Activated CD4-positive, alpha-beta T cell treated with anti-CD3 and anti-CD28 coated beads, Interleukin-2, amount 50 U/mL, for 24 hours (primary cell): ENCODE data around the gene PRDX5.
"Not testable (repeated sequence)": the region's sequence is repeated elsewhere in the genome, so short reads cannot be mapped to it uniquely, and the experiment has no call there.

Experiments used
- DNase-seq, 2 donors: peaks; one replicate each; pipeline ENCODE4 v3.0.0-alpha.2; 2020; ENCODE audit warnings: low read depth in 1 of 2, low spot score in 1 of 2

PRDX5 gene

DNA sequence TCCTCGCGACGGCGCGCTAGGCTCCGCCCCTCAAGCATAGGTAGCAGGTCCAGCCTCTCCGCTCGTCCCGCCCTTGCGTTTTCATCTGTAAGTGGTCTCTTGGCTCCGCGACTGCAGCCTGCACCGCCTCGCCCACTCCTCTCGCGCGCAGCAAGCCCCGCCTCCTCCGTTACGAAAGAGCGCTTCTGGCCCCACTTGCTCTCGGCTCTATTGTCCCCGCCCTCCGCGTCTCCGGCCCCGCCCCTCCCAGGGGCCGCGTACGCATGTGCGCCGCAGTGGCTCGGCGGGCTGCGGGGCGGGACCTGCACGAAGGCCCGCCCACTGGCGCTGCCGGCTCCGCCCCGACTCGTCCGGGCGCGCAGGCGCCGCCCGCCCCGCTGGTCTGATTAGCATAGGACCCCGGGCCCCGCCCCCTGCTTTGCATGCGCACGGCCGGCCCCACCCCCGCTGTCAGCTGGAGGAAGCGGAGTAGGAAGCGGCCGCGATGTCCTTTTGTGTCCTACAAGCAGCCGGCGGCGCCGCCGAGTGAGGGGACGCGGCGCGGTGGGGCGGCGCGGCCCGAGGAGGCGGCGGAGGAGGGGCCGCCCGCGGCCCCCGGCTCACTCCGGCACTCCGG lies 12.7 kb upstream of the PRDX5 start, which contains the start of gene ESRRA:
TSS of gene ESRRA (plus strand) at position 450 of the 616 bp plus-strand sequence. CDS start 1,656 bp downstream, outside the sequence.
- peak; percentile 98 to 99 for DNase-seq

DNA sequence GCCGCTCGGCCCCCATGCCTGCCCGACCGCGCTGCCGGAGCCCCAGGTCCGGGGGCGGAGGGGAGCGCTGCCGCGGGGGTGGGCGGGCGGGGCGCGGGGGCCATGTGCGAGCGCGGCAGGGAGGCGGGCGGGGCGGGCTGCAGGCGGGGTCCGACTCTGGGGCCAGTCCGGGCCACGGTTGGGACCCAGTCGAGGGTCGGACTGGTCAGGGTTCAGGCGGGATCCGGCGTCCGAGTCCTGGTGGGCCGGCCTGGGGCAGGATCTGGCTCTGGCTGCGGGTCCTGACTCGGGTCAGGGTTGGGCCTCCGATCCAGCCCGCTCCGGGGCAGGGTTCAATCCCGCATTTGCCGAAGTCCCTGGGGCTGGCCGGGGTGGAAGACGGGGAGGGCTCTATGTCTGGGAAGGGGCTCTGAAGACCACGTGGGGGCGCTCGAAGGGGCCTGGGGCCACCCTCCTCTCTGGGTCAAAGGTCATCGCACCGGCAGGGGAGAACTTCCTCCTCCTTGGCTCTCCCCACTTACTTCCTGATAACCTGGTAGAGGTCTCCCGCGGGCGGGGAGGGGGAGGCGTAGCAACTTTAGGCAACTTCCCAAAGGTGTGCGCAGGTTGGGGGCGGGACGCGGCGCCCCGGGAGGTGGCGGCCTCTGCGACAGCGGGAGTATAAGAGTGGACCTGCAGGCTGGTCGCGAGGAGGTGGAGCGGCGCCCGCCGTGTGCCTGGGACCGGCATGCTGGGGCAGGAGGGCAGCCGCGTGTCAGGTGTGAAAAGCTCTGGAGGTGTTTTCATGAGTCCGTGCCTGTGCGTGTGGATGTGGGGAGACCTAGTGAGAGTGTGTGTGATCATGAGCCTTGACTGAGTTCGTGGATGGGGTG lies 12.0 kb upstream of the PRDX5 start:
- peak; percentile 56 to 61 for DNase-seq

DNA sequence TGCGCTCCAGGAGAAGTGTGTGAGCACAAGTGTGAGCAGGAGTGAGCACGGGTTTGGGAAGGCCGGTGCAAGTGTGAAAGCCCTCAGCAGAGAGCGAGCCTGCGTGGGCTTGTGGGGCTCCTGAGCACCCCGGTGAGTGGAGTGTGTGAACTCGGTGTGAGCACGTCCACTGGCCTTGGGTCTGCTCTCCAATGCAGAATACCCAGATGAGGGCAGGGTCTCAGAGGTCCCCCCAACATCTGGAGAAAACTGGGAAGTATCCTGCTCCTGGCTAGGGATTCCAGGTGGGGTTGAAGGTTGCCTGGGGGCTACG lies 11.4 kb upstream of the PRDX5 start:
- no peak for DNase-seq

DNA sequence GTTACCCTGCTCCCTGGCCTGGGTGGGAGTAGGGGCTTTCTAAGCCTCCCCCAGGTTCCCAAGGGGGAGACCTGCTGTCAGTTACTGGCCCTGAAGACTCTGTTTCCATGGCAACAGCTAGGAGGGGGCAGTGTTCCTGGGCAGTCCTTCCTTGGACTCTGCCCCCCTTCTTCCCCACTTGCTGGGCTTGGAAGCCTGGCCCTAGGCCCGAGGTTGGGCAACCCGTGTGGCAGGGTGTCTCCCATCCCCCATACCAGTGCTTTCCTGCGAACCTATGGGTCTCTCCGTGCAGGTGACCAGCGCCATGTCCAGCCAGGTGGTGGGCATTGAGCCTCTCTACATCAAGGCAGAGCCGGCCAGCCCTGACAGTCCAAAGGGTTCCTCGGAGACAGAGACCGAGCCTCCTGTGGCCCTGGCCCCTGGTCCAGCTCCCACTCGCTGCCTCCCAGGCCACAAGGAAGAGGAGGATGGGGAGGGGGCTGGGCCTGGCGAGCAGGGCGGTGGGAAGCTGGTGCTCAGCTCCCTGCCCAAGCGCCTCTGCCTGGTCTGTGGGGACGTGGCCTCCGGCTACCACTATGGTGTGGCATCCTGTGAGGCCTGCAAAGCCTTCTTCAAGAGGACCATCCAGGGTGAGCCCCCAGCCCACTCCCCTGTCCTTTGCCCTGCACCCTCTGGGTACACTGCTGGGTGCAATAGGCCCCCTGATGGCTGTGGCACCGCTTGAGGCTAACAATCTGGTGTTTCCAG lies 10.9 kb upstream of the PRDX5 start:
- DNase-seq: no peak

DNA sequence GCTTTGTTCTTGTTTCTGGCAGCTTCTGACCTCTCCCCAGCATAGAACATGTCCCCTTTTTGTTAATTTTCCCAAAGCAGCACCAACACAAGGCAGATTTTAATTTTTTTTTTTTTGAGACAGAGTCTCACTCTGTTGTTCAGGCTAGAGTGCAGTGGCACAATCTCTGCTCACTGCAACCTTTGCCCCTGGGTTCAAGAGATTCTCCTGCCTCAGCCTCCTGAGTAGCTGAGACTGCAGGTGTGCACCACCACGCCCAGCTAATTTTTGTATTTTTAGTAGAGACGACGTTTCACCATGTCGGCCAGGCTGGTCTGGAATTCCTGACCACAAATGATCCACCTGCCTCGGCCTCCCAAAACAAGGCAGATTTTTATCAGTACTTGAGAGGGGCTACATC lies 10.1 kb upstream of the PRDX5 start:
- not testable (repeated sequence) for DNase-seq

DNA sequence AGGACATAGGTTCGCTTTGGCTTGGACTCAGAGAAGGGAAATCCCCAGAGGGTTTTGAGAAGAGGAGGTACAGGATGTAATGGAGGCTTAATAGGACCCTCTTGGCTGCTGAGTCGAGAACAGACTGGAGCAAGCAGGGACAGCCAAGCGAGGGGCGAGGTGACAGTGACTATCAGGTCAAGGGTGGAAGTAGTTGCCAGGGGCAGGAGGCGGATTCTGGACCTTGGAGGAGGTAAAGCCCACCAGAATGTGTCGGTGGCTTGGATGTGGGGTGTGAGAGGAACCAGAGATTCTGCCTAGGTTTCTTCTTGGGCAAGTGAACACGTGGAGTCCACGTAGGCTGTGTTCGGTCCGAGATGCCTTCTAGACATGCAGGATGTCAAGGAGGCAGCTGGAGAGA lies 5.0 kb upstream of the PRDX5 start:
- no peak for DNase-seq

DNA sequence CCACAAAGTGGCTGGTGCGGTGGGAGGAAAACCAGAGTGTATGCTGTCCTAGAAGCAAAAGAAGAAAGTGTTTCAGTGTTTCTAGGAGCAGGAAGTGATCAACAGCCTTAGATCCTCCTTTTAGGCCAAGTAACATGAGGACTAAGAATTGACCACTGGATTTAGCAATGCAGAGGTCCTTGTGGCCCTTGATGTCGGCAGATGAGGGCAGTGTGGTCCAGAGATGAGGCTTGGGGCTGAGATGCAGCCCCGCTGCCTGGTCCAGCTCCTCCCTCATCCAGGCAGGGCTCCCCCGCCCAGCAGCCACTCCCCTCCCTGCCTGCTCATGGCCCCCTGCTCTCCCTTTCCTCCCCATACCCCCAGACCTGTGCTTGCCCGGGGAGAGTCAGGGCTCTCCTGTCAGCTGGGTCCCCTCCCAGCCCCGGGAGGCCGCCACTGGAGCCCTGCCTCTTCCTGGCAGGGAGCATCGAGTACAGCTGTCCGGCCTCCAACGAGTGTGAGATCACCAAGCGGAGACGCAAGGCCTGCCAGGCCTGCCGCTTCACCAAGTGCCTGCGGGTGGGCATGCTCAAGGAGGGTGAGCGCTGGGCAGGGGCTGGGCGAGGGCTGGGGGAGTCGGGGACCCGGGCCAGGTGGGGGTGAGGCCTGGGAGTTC lies 4.3 kb upstream of the PRDX5 start:
- DNase-seq: no peak

DNA sequence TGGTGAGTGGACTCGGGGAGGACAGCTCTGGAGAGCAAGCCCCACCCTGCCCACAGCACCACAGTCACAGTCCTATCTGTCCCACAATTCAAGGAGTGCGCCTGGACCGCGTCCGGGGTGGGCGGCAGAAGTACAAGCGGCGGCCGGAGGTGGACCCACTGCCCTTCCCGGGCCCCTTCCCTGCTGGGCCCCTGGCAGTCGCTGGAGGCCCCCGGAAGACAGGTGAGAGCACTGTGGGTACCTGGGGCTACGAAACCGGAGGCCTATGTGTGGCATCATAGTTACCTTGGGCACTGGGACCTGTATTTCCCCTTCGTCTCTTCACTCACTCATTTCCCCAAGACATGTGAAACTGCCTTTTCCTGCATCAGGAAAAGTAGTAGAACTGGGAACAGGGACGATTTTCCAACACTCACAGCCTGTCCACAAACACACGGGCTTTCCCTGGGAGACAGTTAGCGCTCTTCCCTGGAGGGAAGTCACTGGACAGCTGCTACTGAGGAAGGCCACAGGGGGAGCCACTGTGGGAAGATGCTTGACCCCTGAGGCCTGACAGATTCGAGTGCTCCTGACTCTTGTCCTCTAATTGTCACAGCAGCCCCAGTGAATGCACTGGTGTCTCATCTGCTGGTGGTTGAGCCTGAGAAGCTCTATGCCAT lies 3.6 kb upstream of the PRDX5 start:
- no peak for DNase-seq

DNA sequence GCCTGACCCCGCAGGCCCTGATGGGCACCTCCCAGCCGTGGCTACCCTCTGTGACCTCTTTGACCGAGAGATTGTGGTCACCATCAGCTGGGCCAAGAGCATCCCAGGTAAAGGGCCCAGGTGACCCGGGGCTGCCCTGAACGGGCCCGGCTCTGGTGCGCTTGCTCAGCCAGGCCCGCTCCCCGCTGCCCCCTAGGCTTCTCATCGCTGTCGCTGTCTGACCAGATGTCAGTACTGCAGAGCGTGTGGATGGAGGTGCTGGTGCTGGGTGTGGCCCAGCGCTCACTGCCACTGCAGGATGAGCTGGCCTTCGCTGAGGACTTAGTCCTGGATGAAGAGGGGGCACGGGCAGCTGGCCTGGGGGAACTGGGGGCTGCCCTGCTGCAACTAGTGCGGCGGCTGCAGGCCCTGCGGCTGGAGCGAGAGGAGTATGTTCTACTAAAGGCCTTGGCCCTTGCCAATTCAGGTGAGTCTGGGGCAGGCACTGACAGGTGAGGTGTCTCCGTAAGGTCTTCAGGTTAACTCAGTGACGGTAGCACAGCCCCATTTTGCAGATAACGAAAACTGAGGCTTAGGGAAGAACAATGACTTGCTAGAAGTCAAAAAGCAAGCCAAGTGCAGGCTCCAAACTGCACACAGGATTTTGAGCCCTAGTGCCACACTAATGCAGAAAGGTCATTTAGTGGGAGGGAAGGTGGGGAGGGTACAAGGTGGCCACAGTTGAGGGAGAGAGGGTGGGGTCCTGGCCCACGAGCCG lies 2.9 kb upstream of the PRDX5 start:
- no peak for DNase-seq

DNA sequence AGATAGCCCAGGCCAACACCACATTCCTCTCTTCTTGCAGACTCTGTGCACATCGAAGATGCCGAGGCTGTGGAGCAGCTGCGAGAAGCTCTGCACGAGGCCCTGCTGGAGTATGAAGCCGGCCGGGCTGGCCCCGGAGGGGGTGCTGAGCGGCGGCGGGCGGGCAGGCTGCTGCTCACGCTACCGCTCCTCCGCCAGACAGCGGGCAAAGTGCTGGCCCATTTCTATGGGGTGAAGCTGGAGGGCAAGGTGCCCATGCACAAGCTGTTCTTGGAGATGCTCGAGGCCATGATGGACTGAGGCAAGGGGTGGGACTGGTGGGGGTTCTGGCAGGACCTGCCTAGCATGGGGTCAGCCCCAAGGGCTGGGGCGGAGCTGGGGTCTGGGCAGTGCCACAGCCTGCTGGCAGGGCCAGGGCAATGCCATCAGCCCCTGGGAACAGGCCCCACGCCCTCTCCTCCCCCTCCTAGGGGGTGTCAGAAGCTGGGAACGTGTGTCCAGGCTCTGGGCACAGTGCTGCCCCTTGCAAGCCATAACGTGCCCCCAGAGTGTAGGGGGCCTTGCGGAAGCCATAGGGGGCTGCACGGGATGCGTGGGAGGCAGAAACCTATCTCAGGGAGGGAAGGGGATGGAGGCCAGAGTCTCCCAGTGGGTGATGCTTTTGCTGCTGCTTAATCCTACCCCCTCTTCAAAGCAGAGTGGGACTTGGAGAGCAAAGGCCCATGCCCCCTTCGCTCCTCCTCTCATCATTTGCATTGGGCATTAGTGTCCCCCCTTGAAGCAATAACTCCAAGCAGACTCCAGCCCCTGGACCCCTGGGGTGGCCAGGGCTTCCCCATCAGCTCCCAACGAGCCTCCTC lies 2.0 kb upstream of the PRDX5 start:
- DNase-seq: not testable (repeated sequence)

DNA sequence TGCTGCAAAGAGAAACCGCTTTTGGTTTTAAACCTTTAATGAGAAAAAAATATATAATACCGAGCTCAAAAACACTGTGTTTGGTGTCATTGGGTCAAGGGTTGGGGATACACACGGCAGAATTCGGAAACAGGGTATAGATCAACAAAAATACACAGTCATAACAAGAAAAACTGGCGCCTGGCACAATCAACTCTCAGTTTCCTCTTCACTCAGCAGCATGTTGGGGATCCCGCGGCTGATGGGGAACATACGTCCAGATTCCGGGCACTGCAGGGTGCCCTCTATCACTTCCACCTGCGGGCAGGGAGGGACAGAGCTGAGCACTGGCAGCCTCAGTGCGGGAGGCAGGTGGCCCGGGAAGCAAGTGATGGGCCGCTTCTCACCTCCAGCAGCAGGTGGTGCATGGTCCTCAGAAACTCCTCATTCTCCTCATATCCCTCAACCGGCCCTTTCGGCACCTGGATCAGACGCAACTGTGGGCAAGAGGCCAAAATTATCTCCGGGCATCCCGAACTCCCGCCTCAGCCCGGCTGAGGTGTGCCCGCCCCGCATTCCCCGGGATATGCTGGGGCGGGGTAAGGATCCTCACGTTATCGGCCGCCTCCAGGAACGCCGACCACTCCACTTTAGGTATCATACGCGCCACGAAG lies 1.1 kb upstream of the PRDX5 start:
- DNase-seq: no peak

DNA sequence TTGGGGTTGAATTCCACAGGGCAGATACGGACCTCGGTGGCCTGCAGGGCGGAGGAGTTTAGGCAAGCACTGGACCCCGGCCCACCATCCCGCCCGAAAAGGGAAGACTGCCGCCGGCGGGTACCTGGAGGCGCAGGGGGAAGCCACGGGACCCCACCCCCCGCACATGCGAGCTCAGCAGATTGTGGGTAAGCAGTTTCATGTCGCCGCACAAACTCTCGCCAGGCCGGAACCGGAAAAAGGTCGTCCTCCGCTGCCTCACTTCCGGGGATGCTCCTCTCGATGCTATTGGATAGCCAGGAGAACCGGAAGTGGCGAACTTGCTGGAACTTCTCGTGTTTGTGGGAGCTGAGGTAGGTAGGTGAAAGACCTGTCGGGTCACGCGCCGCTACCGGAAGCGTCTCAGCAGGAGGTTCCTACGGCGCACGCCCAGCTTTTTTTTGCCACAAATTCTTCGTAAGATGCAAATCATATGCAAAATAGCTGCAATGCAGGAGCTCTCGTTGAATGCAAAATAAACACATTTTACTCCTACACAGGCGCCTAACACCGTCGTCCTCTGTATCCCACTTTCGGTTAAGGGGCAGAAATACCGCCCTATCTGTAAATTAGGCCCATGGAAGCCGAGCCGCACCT lies 478 bp upstream of the PRDX5 start, which contains the start of gene TRMT112:
TSS of gene TRMT112 (minus strand) at position 235 of the 636 bp plus-strand sequence. CDS start at position 202, 33 bp downstream.
- DNase-seq: peak; percentile 86 to 99

DNA sequence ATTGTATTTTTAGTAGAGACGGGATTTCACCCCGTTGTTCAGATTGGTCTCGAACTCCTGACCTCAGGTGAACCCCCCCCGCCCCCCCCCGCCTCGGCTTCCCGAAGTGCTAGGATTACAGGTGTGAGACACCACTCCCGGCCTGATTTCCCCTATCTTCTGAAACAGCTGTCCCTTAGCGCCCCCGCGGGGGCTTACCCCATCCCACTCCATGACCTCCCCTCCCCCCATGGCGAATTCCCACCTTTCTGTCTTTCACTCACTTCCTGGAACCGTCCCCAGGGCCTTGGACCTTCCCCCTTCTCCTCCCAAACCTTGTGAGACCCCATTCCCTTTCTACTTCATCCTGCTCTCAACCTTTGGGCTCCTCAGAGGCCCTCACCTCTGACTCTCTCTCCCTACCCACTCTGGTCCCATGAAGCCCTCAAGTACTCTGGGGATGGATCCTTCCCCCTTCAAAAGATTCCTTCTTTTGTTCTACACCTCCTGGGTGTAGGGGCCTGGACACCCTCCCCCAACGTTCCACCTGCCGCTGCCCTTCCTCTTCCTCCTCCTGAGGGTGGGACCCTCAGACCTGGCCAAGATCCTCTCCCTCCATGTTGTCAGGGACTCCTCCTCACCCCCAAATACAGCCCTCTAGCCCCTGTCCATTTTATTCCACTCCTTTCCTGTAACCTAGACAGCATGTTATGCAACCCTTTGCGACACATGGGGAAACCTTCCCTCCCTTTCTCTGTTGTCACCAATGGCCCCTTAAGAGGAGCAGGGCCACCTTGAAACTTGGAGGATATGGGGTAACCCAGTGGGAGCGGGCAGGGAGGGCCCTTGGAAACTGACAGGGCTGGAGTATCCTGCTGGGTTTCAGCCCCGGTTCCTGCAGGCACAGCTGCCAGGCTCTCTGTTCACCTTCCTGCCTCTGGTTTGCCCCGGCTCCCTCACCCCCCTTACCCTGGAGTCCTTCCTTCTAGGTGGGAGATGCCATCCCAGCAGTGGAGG lies 1.1 kb downstream of the PRDX5 start:
- DNase-seq: no peak

DNA sequence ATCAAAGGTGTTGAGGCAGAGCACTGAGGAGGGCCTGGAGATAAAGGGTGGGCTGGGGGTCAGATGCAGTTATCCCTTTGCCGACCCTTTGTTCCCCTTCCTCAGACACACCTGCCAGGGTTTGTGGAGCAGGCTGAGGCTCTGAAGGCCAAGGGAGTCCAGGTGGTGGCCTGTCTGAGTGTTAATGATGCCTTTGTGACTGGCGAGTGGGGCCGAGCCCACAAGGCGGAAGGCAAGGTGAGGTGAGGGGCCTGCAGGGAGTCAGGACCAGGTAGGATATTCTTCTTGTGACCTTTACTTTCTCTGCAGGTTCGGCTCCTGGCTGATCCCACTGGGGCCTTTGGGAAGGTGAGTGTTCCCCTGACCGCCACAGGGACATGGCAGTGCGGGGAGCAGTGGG lies 2.6 kb downstream of the PRDX5 start:
- DNase-seq: no peak

DNA sequence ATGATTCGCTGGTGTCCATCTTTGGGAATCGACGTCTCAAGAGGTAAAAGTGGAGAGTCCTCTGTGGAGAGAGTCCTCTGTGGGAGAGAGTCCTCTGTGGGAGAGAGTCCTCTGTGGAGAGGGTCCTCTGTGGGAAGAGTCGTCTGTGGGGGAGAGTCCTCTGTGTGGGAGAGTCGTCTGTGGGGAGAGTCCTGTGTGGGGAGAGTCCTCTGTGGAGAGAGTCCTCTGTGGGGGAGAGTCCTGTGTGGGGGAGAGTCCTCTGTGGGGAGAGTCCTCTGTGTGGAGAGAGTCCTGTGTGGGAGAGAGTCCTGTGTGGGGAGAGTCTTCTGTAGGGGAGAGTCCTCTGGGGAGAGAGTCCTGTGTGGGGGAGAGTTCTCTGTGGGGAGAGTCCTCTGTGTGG lies 3.1 kb downstream of the PRDX5 start:
- no peak for DNase-seq

DNA sequence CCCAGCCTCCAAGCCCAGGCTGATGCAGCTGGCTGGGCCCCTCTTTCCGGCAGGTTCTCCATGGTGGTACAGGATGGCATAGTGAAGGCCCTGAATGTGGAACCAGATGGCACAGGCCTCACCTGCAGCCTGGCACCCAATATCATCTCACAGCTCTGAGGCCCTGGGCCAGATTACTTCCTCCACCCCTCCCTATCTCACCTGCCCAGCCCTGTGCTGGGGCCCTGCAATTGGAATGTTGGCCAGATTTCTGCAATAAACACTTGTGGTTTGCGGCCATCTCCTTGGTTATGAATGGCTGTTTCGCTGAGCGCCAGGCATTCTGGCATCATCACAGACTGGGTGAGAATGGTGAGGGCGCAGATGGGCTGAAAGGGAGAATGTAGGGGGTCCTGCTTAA lies 3.6 kb downstream of the PRDX5 start:
- DNase-seq: no peak

DNA sequence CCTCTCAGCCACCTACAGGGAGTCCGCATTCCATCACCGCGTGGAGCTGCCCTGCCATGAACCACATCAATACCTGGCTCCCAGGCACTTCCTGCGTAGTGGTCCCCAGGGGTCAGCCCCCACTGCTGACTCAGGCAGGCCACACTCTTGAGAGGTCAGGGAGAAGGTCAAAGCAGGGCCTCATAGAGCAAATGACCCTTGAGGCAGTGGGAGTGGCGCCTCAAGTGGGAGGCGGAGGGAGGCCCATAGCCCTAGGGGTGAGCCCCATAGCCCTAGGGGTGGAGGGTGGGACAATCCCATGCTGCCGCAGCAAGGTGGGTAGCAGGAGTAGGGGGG lies 5.0 kb downstream of the PRDX5 start:
- DNase-seq: no peak
